ENCODE measurements around the gene CRLF2. TPM values are rescaled to one million over a fixed set of nuclear protein-coding genes. Genes with fewer than 3 reads are reported as not detected.

Gene CRLF2
- total and polyA plus RNA-seq, 2 of the 8 experiments (the other 6 are each of a cell fraction or from before 2014, with no cell fraction given) = 0.06 TPM; not detected in 1

- Histone ChIP-seq H3K4ac (replicated peaks; ENCODE audit: insufficient read length, low read depth, low read length) (no peak overlapping the region), H4K5ac (ENCODE audit: insufficient read length, low read depth, low read length) (no peak overlapping the region), H2BK12ac (ENCODE audit: low read depth, low read length) (no peak overlapping the region), H3K18ac (ENCODE audit: extremely low read depth, low read length) (no peak overlapping the region), H4K20me1 (replicated peaks in 1 of 2; ENCODE audit: control insufficient read depth in 1 of 2, insufficient read depth in 2 of 2, low read length in 2 of 2) (no peaks in the 10 kb centered on the region), H3K36me3 (ENCODE audit: control insufficient read depth in 2 of 4, insufficient read depth in 4 of 4, low read length in 3 of 4) (no peaks in the 10 kb centered on the region), H3K4me2 (ENCODE audit: insufficient read depth in 1 of 2, low read depth in 2 of 2, low read length in 2 of 2) (no peak overlapping the region), H3K79me2 (ENCODE audit: control insufficient read depth in 1 of 2, insufficient read depth in 2 of 2, low read length in 2 of 2) (no peaks in the 10 kb centered on the region), H2BK15ac (ENCODE audit: low read length) (no peak overlapping the region), H2BK5ac (ENCODE audit: low read depth, low read length) (no peak overlapping the region), H3K23ac (ENCODE audit: insufficient read length) (no peak overlapping the region), H2AFZ (ENCODE audit: low read length) (no peak overlapping the region), H3K27ac (ENCODE audit: low read depth, low read length) (no peak overlapping the region), H4K91ac (replicated peaks; ENCODE audit: insufficient read length, low read length) (no peak overlapping the region), H3K56ac (replicated peaks; ENCODE audit: insufficient read length, low read depth, low read length) (no peak overlapping the region), H4K8ac (ENCODE audit: extremely low read depth, insufficient read depth, low read length) (no peak overlapping the region), H3K79me1 (ENCODE audit: low read depth, low read length) (no peaks in the 10 kb centered on the region), H3K4me3 (ENCODE audit: extremely low read depth in 1 of 4, insufficient read depth in 2 of 4, low read depth in 3 of 4, low read length in 4 of 4) (no peak overlapping the region), H2AK5ac (ENCODE audit: low read depth, low read length) (no peak overlapping the region), H2BK20ac (ENCODE audit: low read length) (no peak overlapping the region), H3K23me2 (ENCODE audit: low read depth, low read length) (no peaks in the 10 kb centered on the region), H3K9ac (replicated peaks in 1 of 4; ENCODE audit: extremely low read depth in 1 of 4, low read depth in 3 of 4, low read length in 3 of 4) (no peak overlapping the region), H3K14ac (ENCODE audit: insufficient read length) (no peak overlapping the region), H2BK120ac (replicated peaks; ENCODE audit: low read depth, low read length) (no peak overlapping the region), H3K27me3 (replicated peaks in 1 of 4; ENCODE audit: control insufficient read depth in 3 of 4, extremely low read depth in 1 of 4, insufficient read depth in 3 of 4, low read length in 3 of 4) (no peaks in the 10 kb centered on the region), H3K9me3 (ENCODE audit: insufficient read depth in 2 of 2, low read depth in 1 of 2, low read length in 1 of 2) (no peaks in the 10 kb centered on the region), H3K4me1 (replicated peaks in 1 of 4; ENCODE audit: control insufficient read depth in 3 of 4, insufficient read depth in 4 of 4, low read length in 3 of 4) (peaks cover 0 to 3% (median 1%) of the 10 kb centered on the region in 4 experiments; a peak in 3 of 7 replicates)
- no peak for TF ChIP-seq CEBPB (IDR thresholded peaks at IDR 0.05; ENCODE audit: low read depth, low read length)
- no peak for TF ChIP-seq SP1 (IDR thresholded peaks at IDR 0.05; ENCODE audit: low read depth, low read length)
- no peak for TF ChIP-seq ATF3 (IDR thresholded peaks at IDR 0.05; ENCODE audit: insufficient read depth, low read depth, low read length)
- no peak for TF ChIP-seq BACH1 (IDR thresholded peaks at IDR 0.05; ENCODE audit: low read length)
- 97% methylated on average over 9 of the region's 10 CpGs; no CpG with 5 or more reads in 1 of the 2 experiments for WGBS, 2 experiments (ENCODE audit: extremely low coverage in 1 of 2, insufficient coverage in 1 of 2, insufficient read length in 1 of 2, insufficient replicate concordance in 2 of 2, low coverage in 1 of 2, low lambda C conversion rate in 2 of 2, missing lambda C conversion rate in 1 of 2)
- POLR2A ChIA-PET (ENCODE audit: partially characterized antibody) = no interaction called here
- DNase-seq (ENCODE audit: low read depth in 1 of 2, low spot score in 2 of 2) (peak in 1 of 2 experiments; percentile 26), FAIRE-seq (no peak)
- CTCF ChIA-PET (ENCODE audit: partially characterized antibody) = no interaction called here
These were observed 26.9 kb downstream of the CRLF2 start for GRCh38 chrX:1185561-1185960.
